ENCODE results near the gene MRNIP. TPM values are rescaled to one million over a fixed set of nuclear protein-coding genes. Genes with fewer than 3 reads are reported as not detected.
"Not testable (repeated sequence)": the region's sequence is repeated elsewhere in the genome, so short reads cannot be mapped to it uniquely, and the experiment has no call there.

MRNIP gene
- total RNA-seq, 1 experiment from 2014 or later: 10.1 TPM

DNA sequence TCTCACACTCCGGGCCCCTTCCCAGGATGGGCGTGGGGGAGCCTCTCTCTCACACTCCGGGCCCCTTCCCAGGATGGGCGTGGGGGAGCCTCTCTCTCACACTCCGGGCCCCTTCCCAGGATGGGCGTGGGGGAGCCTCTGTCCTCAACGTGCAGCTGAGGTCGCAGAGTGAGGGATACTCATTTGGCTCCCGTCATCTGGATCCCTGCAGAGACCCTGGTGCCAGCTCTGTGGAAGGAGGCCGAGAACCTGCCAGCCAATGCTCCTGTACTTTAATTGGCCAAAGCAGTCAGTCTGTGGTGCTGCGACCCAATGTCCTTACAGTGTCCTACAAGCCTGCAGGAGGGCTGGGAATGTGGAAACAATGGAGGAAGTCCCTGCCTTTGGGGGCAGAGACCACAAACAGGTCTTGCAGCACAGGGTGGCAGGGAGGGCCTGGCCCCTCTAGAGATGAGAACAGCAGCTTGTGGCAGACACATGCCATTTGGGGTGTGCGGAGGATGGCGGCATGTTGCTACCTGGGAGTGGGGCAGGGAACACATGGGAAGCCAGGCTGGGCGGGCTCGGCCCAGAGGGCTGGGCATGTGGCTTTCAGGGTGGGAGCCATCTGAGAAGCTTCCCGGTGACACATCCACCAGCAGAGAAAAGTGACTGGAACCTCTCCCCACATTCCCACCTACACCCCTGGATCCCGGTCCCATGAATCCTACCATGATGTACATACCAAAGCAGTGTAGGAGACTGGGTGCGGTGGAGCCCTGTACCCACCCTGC is 13.6 kb upstream of the MRNIP start:
- DNase-seq (ENCODE audit: low read depth): no peak

DNA sequence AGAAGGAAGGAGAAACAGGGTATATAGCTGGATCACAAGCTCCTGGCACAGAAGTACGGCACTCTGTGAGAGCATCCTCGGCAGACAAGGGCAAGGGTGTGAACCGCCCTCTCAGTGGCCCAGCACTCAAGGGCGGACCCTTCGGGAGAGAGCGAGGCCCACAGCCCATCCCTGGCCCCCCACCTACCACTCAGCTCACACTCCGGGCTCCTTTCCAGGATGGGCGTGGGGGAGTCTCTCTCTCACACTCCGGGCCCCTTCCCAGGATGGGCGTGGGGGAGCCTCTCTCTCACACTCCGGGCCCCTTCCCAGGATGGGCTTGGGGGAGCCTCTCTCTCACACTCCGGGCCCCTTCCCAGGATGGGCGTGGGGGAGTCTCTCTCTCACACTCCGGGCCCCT is 12.9 kb upstream of the MRNIP start:
- DNase-seq (ENCODE audit: low read depth): not testable (repeated sequence)

DNA sequence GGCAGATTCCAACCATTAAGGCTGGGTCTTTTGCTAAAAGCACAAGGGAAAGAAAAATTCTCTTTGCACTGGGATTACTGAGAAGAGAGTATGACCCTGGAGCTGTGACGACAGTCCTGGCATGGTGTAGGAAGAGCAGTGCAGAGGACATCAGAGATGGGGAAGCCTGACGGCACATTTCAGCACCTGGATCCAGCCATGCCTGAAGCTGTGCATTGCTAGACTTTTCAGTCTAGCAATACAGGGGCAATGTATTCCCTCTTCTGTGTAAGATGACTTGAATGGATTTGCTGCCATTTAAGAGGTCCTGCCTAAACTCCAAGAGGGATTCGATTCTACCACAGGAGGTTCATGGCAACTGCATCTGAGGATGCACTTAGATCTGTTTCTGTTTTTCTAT is 12.3 kb upstream of the MRNIP start:
- no peak for DNase-seq (ENCODE audit: low read depth)

DNA sequence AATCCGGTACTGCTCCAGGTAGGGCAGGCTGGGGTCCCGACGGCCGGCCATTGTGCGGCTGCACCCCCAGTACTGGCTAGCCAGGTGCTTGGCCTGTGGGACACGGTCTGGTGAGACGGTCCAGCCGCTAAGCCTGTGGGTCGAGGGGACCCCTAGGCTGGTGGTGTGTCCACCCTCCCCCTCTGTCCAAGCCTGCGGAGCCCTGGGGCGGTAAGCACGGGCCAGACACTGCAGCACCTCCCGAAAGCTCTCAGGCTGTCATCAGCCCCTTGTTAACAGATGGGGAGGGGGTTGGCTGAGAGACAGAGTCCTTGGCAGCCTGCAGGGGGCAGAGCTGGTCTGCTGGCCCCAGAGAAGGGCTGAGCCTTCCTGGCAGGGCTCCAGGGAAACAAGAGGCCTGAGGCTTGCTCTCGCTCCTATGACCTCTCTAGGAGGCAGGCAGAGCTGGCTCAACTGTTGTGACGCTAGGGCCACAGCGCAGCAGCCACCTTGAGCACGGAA is 11.8 kb upstream of the MRNIP start:
- peak; percentile 18 for DNase-seq (ENCODE audit: low read depth)

DNA sequence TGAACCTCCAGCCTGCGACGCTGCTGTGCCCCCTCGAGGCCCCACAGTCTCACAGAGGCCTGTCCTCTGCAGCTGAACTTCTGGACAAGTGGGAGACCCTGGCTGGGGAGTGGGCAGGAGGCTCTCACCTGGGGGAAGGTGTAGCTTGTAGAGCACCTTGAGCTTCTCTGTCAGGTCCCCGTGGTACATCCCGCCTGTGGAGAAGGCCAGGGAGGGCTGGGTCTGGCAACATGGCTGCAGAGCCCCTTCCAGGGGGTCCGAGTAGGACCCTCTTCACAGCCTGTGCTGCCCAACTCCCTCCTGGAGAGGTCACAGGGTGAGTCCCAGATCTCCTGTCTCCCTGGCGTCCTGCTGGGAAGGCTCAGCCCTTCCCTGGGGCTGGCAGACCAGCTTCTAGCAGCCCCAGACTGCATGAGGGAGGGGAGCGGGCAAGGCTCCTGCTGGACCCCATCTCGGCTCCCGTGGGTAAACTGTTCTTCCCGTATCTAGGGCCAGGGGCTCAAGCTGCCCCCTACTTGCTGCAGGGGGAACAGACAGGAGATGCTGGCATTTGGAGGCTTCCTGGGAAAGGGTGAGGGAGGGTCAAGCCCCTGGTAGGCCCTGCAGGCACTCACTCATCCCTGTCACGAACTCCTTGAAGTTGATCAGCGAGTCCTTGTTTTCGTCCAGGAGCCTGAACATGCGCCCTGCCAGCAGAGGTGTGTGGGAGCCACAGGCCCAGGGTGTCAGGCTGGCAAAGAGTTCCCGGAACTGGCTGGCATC is 11.2 kb upstream of the MRNIP start:
- no peak for DNase-seq (ENCODE audit: low read depth)

DNA sequence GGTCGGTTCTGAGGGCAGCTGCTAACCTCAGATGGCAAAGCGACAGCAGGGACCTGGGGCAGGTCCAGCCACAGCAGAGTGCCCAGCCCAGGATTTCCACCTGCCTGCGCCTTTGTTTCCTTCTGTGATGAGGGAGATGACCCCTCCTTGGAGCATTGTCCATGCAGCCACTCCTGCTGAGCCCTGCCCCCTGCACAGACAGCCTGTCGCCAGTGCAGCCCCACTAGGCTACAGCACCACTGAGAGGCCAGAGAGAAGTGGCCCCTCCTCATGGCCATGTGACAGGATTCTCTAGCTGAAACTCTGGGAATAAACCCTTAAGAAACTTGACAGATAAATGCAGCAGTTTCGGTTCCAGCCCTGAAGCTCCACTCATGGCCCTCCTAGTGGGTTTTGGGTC is 10.5 kb upstream of the MRNIP start:
- no peak for DNase-seq (ENCODE audit: low read depth)

DNA sequence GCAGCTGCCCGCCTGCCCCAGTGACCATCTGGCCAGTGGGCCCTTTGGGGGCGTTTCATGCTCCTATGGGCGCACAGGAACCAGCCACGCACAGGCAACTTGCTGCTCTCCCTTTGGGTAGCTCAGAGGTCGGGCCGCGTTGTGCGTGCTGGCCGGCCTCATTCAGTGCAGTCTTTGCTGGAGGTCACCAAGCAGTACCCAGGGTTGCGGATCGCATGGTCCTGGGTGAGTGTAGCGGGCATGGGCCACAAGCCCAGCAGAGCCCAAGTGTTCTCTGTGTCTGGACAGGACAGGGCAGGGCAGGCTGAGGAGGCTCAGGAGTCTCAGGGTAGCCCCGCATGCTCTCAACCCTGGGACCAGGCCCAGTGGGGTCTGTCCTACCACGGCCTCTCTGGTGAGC is 9.9 kb upstream of the MRNIP start:
- DNase-seq (ENCODE audit: low read depth): no peak

DNA sequence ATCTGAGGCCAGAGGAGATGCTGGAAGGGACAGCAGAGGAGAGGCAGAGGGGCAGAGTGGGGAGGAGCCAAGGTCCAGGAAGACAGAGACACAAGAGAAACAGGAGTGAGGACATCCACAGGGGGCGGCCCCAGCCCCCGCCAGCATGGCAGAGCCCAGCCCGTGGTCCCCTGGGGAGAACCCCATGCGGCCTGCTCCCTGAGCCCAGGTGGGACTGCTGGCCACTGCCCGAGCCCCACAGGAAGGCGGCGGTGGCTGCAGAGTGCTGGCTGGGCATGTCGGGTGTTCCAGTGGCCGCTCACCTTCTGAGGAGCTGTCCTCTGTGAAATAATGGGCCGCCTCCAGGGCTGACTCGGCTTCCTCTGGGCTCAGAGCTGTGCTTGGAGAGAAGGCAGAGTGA is 8.9 kb upstream of the MRNIP start:
- DNase-seq (ENCODE audit: low read depth): no peak

DNA sequence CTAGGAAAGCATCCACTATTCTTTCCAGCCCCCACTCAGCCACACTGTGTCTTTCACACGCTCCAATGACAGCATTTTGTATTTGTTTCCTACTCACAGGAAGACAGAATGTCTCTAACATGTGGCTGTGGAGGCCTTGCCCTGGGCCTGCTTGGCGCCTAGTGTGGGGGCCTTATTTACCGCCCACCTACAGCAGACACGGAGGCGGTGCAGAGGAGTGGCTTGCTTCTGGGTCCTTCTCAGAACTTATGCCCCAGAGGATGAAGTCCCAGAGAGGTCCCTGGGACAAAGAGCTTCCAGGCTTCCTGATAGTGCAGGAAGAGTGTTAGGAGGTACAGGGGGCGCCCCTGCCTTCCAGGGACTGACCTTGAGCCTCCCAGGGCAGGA is 8.5 kb upstream of the MRNIP start:
- DNase-seq (ENCODE audit: low read depth): no peak

DNA sequence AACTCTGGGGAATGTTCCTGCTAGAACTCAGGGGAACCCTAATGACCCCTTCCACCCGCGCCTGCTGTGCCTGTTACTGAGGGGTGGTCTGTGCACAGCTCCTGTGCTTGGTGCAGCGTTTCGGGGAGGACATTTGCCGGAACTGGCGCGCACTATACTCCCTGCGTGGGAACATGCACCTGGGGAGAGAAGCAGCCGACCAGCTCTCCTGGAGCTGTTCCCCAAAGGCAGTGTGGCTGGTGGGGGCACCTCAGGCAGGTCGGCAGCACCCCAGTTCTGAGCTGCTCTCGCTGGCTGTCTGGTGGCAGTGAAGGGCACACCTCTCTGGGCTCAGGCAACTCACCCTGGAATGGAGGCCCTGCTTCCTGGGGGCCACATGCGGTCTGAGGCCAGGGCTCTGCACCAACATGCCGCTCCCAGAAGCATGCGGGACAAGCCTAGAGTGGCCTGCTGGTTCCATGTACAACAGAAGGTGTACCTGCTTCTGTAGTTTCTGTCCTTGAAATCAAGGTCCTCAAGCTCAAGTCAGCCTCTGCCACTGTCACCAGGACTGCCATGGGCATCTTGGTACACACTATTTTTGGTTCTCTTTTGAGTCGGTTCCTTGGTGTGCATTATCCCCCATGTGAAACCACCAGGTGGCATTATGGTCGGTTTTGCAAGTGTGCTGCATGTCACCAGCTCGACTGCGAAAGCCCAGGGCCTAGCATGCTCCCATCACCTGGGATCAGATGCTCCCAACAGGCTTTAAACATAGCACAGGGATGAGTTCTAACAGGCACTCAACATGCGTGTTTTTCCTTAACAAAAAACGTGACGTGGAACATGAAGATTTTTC is 7.8 kb upstream of the MRNIP start:
- no peak for DNase-seq (ENCODE audit: low read depth)

DNA sequence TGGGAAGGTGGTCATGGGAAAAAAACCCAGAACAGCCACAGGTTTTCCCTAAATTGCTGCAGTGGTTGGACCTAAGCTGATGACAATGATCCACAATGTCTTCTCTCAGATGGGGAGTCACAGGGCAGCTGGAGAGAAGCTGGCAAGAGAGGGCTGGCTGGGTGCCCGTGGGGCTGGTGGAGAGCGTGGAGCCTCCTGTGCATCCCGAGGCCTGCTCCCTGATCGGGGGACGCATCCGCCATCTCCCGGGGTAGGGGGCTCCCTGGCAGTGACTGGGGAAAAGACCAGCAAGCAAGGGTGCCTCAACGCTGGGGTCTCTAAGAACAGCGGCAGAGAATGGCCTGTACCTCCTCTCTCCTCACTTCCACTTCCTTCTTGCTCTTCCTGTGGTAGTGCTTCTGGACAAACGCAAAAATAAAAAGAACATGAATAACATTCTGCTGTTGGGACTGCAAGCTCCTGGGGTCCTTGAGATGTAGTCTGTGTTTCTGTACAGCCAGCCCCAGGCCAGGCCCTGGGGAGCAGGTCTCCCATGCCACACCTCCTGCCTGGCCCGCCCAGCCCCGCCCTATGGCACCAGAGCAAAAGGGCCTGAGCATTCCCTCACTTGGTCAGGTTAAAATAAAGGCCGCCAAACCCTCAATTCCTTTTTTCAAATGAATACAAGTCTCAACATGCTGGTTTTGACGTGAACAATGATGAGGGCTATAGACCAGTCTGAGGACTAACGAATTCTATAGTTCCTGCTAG is 7.0 kb upstream of the MRNIP start:
- no peak for DNase-seq (ENCODE audit: low read depth)

DNA sequence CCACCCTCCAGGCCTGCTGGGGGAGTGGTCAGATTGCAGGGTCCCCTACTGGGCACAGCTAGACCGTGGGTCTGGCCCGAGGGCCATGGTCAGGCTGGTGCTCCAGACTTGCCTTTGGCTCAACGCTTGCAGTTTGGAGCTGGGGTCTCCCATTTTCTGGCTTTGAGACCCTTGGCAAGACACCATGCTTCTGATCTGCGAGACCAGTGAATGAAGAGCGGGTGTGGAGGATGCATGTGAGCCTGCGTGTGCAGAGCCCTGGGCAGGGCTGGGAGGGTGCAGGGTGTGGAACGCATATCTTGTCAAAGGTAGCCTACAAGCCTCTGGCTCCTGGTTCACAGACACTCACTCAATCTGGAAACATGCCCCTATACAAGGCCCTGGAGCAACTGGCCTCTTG is 6.1 kb upstream of the MRNIP start:
- DNase-seq (ENCODE audit: low read depth): no peak

DNA sequence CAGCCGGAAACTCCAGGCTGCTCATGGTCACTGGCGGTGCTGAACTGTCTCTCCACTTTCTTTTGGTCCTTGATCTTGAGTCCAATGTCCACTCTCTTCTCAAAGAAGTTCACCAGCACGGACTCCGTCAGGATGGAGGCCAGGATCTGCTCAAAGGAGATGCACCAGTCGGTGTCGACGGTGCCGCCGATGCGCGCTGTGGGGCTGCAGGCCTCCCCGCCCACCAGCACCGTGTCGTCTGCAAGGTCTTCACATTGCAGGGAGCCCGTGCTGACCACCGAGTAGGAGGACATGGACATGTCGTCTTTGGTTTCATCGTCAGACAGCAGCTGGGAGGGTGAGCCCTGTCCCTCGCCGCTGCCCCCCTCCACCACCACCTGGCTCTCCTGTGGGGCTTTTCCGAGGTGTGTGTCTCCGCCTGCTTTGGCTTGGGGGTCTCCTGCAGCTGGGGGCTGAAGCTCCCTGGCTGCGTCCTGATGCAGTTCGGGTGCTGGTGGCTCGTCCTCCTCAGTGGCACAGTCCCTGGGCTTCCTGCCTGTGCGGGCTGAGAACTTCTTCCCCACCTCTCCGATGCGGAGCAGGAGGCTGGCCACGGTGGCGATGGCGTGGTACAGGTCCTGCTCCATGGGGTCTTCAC is 5.0 kb upstream of the MRNIP start:
- DNase-seq (ENCODE audit: low read depth): no peak

DNA sequence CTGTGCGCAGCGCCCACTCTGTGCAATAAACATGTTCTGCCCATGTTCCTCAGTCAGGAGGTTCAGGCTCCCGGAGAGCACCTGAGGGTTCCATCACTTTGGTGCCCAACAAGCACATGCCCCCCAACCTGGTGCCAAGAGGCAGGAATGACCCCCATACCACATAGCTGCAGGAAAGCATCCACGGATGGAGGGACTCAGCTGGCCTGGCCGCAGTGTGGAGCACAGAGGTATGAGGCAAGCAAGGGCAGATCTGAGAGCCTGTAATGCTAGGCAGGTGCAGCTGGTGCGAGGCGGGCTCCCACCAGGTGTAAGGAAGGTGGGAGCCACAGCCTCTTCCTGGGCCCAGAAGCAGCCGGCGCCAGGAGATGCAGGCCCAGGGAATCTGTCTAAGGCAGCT is 4.3 kb upstream of the MRNIP start:
- no peak for DNase-seq (ENCODE audit: low read depth)

DNA sequence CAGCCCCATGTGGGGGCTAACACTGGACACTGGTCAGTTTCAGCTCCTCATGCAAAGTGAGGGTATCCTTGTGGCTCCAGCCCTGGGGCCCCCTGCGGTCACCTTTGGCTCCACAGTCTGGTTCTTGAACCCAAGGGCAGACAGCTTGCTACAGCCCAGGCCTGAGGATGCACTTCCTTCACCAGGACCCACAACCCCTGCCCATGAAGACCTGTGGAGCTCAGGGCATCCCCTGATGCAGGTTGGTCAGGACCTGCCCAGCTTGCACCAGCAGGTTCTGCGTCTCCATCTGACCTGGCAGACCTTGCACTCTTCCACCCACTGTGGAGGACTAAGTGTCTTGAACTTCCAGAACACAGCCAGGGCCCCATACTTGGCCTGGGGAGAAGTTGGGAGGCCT is 3.7 kb upstream of the MRNIP start:
- DNase-seq (ENCODE audit: low read depth): no peak

DNA sequence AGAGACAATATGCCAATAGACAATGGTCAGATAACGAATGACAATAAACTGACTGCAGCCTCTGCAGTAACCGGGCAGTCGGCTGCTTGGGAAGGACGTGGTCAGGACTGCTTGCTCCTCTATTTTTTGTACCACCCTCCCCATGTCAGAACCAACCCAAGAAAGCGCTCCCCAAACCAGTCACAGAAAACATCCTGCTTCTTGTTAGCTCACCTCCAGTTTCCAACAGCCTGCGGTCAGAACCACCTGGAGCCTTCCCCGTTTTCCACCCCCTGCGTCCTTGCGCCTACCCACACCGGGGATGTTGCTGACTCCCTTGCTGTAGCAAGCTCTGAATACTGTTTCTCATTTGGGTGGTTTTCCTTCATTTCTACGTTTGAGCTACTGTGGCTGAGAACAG is 1.7 kb upstream of the MRNIP start:
- DNase-seq (ENCODE audit: low read depth): no peak

DNA sequence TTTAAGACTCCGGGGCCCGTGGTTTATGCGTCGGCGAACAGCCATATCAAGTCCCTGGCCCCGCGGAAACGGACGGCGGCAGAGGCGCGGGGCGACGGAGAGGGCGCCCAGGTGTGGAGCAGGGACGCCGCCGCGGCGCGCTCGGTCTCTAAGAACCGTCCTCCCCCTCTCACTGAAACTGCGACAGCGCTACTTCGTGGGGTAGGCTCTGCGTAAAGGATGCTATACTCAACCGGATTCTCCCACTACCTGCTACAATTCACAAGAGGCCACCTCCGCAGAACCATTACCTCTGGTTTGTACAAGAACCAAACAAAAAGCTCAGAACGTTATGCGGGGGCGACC is 404 bp downstream of the MRNIP start:
- DNase-seq (ENCODE audit: low read depth): no peak

DNA sequence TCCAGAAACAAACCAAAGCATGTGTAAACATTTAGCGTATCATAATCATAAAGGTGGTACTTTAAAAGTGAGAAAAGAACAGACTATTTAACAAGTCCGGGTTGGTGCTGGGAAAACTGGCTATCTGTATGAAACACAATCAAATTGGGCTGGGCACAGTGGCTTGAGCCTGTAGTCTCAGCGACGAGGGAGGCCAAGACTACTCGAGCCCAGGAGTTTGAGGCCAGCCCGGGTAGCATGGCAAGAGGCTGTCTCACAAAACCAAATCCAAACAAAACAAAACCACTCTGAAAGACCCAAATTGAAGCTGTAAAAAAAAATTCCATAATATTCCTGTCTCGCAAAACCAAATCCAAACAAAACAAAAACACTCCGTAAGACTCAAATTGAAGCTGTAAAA is 4.3 kb downstream of the MRNIP start:
- no peak for DNase-seq (ENCODE audit: low read depth)

DNA sequence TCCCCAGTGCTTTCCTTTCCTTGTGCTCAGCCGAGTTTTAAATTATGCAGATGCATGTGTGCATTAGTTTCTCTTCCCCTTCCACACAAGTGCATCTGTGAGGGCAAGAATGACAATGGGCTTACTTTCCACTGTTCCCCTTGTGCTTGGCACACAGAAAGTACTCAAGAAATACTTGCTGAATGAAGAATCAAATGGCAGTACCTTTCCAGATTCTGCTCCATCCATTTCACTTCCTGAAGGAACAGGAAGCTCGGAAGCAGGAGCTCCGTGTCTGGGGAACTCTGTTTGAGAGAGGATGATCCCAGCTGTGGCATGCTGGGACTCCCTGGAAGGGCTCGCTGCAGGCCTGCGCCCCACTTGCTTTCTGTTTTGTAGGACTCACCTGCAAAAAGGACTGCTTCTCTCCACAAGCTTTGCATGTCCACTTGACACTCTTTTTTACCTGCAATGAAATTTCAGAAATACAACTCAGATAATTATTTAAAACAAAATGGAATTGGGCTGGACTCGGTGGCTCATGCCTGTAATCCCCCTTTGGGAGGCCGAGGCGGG is 5.5 kb downstream of the MRNIP start:
- no peak for DNase-seq (ENCODE audit: low read depth)

DNA sequence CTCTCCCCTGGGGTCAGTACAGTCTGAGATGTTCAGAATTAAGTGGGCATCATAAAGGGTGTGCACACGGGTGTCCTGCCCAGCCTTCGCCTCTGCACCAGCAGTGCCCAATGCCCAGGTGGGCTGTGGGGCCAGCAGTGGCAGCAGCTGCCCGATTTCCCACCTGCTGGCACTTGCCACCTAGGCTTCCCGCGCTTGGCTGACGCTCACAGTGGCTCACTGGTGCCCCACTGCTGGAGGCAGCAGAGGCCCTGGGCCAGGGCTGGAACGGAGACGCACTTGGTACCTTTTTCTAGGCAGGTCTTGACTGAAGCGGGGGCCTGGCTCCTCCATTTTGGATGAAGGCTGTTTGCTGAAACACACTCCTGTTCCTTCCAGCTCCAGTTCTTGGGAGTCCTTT is 17.0 kb downstream of the MRNIP start:
- DNase-seq (ENCODE audit: low read depth): no peak

DNA sequence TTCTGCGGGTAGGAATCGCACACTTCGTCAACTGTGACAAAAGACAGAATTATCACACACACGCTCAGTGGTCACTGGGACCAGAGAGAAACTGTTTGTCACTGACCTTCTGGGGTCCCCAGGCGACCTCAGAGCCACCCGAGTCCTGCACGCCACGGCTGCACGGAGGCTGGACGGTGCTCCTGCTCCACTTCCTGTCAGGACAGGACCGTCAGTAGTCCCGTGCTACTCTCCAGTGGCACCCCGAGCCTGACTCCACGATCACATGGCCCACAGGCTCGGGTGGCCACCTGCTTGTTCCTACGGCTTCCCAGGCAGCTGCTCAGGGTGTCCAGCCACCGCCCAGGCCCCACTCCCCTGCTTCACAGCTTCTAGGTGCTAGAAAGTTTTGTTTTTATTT is 17.9 kb downstream of the MRNIP start:
- no peak for DNase-seq (ENCODE audit: low read depth)

Measured in HT1080 (cell line).